Mammary microvascular endothelial cell (primary cell): ENCODE measurements around the gene SAYSD1. TPM values are rescaled to one million over a fixed set of nuclear protein-coding genes. Genes with fewer than 3 reads are reported as not detected.

Experiments
- total RNA-seq: library from RNA; depleted of rRNA; stranded (reverse); fragments of >200 nt; gene quantifications from 2 replicates; pipeline ENCODE4 v1.2.3, GENCODE V29; 2015

The SAYSD1 gene, protein sequence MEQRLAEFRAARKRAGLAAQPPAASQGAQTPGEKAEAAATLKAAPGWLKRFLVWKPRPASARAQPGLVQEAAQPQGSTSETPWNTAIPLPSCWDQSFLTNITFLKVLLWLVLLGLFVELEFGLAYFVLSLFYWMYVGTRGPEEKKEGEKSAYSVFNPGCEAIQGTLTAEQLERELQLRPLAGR
- 12.2 and 13.9 TPM in 2 replicates for total RNA-seq

DNA sequence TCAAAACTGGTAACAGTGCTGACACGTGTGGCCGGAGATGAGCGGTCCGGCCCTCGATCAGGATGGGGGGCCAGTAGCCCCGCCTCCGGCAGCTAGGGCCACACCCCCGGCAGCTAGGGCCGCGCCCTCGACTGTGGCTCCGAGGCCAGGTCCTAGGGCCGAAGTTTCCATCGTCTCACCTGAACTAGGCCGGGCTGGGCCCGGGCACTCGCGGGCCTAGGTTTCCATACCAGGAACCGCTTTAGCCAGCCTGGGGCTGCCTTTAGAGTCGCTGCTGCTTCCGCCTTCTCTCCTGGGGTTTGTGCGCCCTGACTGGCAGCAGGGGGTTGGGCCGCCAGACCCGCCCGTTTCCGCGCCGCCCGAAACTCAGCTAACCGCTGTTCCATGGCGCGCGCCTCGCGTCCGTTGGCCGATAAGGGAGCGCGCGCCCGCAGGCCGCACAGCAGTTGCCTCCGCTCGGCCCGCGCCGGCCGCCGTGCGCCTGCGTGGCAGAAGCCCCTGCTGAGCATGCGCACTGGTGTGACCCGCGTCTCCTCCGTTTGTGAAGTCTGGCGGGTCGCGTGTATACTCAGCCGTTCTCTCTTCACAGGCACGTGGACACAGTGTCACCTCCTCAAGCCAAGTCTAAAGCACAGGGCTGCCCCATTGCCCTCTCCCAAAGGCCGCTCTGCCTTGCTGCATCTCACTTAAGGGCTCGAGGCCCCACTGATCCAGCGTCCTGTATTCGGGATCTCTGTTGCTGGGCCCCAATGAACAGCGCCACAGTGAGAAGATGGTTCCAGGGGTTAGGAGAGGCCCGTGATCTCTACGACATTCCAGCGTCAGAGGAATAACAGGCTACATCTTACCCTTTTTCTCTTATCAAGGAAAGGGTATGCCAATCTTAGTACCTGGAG is at the start of gene SAYSD1:
SAYSD1 (minus strand) TSS at position 483 of the 896 bp plus-strand sequence; CDS start at position 386, 97 bp downstream.

Other genes with a start within 250 kb of the SAYSD1 start
- not detected in 2 replicates for gene GLP1R, start 66.4 kb downstream of the SAYSD1 start, total RNA-seq
- gene KCNK5, start 114.3 kb upstream of the SAYSD1 start, total RNA-seq = not detected in 2 replicates
- not detected in 2 replicates for gene KCNK17, start 199.2 kb upstream of the SAYSD1 start, total RNA-seq
- not detected in 2 replicates for gene KCNK16, start 207.5 kb upstream of the SAYSD1 start, total RNA-seq